Measurements from ENCODE around the gene GFAP.
"Not testable (repeated sequence)": the region's sequence is repeated elsewhere in the genome, so short reads cannot be mapped to it uniquely, and the experiment has no call there.

GFAP gene

GRCh38 chr17:44915321-44915726 lies at the start of gene GFAP:
TSS of gene GFAP (minus strand) at chr17:44915500. CDS start at chr17:44915486, 14 bp downstream.
- DNase-seq, result no peak

GRCh38 chr17:44961921-44962350 lies 46.6 kb upstream of the GFAP start:
- DNase-seq, result no peak

- DNase-seq, result no peak
Observed at GRCh38 chr17:44960691-44961090, 45.4 kb upstream of the GFAP start.

- DNase-seq, result no peak
Observed at GRCh38 chr17:44959821-44960531, 44.7 kb upstream of the GFAP start.

GRCh38 chr17:44956998-44957981 lies 42.0 kb upstream of the GFAP start:
- no peak for DNase-seq

- no peak for DNase-seq
Observed at GRCh38 chr17:44955674-44956425, 40.5 kb upstream of the GFAP start.

- DNase-seq, result no peak
Observed at GRCh38 chr17:44952946-44953475, 37.7 kb upstream of the GFAP start.

GRCh38 chr17:44948315-44948795 lies 33.1 kb upstream of the GFAP start:
- DNase-seq, result no peak

- peak; percentile 88 for DNase-seq
Observed at GRCh38 chr17:44947461-44948314, 32.4 kb upstream of the GFAP start, which contains the start of gene KIF18B. TSS of gene KIF18B (minus strand) at chr17:44947773. CDS start at chr17:44936344, 11,429 bp downstream.

GRCh38 chr17:44945652-44946051 lies 30.4 kb upstream of the GFAP start:
- DNase-seq, result not testable (repeated sequence)

- no peak for DNase-seq
Observed at GRCh38 chr17:44942456-44942855, 27.2 kb upstream of the GFAP start.

GRCh38 chr17:44941712-44942331 lies 26.5 kb upstream of the GFAP start:
- no peak for DNase-seq

- no peak for DNase-seq
Observed at GRCh38 chr17:44940768-44941167, 25.5 kb upstream of the GFAP start.

- DNase-seq, result no peak
Observed at GRCh38 chr17:44940317-44940716, 25.0 kb upstream of the GFAP start.

GRCh38 chr17:44935116-44935515 lies 19.8 kb upstream of the GFAP start:
- DNase-seq, result no peak

GRCh38 chr17:44934745-44935105 lies 19.4 kb upstream of the GFAP start:
- no peak for DNase-seq

GRCh38 chr17:44933824-44934744 lies 18.8 kb upstream of the GFAP start:
- no peak for DNase-seq

- no peak for DNase-seq
Observed at GRCh38 chr17:44932787-44933097, 17.4 kb upstream of the GFAP start.

GRCh38 chr17:44932096-44932786 lies 16.9 kb upstream of the GFAP start:
- no peak for DNase-seq

GRCh38 chr17:44931376-44931775 lies 16.1 kb upstream of the GFAP start:
- DNase-seq, result no peak

Data from activated CD4-positive, CD25-positive, alpha-beta regulatory T cell treated with anti-CD3 and anti-CD28 coated beads, Interleukin-2, amount 50 U/mL, for 72 hours (primary cell).